HG03280 (cell line): Measurements from ENCODE around the gene MTCL3.

Experiments
- ATAC-seq: cut with Tn5 transposase; IDR thresholded peaks from one replicate; pipeline ENCODE4 v1.9.1; 2021; ENCODE audit warnings: mild to moderate bottlenecking, moderate library complexity; ENCODE audit not compliant: unreplicated experiment

The MTCL3 gene

GRCh38 chr6:127518710-127519468 lies at the start of gene MTCL3:
MTCL3 (minus strand) TSS chr6:127519335.
- no peak for ATAC-seq

- no peak for ATAC-seq
Measured at GRCh38 chr6:127567476-127567875, 48.3 kb upstream of the MTCL3 start.

- no peak for ATAC-seq
Measured at GRCh38 chr6:127566651-127567050, 47.5 kb upstream of the MTCL3 start.

GRCh38 chr6:127566119-127566518 lies 47.0 kb upstream of the MTCL3 start:
- no peak for ATAC-seq

- ATAC-seq, result no peak
Measured at GRCh38 chr6:127564761-127565160, 45.6 kb upstream of the MTCL3 start.

- ATAC-seq, result no peak
Measured at GRCh38 chr6:127561660-127562059, 42.5 kb upstream of the MTCL3 start.

- peak; percentile 62 for ATAC-seq
Measured at GRCh38 chr6:127554435-127555006, 35.4 kb upstream of the MTCL3 start.

GRCh38 chr6:127550403-127550802 lies 31.3 kb upstream of the MTCL3 start:
- ATAC-seq, result no peak

- ATAC-seq, result no peak
Measured at GRCh38 chr6:127547904-127548649, 28.9 kb upstream of the MTCL3 start.

GRCh38 chr6:127547215-127547614 lies 28.1 kb upstream of the MTCL3 start:
- ATAC-seq, result peak; percentile 51

GRCh38 chr6:127539272-127539671 lies 20.1 kb upstream of the MTCL3 start:
- ATAC-seq, result no peak

GRCh38 chr6:127538750-127539264 lies 19.7 kb upstream of the MTCL3 start:
- no peak for ATAC-seq

GRCh38 chr6:127533736-127534135 lies 14.6 kb upstream of the MTCL3 start:
- no peak for ATAC-seq

GRCh38 chr6:127533011-127533410 lies 13.9 kb upstream of the MTCL3 start:
- ATAC-seq, result no peak

GRCh38 chr6:127522714-127523113 lies 3.6 kb upstream of the MTCL3 start:
- ATAC-seq, result no peak

GRCh38 chr6:127520066-127520465 lies 931 bp upstream of the MTCL3 start:
- no peak for ATAC-seq

- ATAC-seq, result no peak
Measured at GRCh38 chr6:127519469-127519785, 292 bp upstream of the MTCL3 start.

GRCh38 chr6:127518191-127518709 lies 885 bp downstream of the MTCL3 start:
- ATAC-seq, result no peak

- no peak for ATAC-seq
Measured at GRCh38 chr6:127517693-127518092, 1.4 kb downstream of the MTCL3 start.

- ATAC-seq, result peak; percentile 63
Measured at GRCh38 chr6:127516662-127517273, 2.4 kb downstream of the MTCL3 start.
